NOMO-1 treated with dmso at 0.1 percent for 144 hours (cell line): ENCODE measurements around the gene AGAP1.

Source experiments
- DNase-seq: peaks from one replicate; lab custom pipeline; 2025; ENCODE audit not compliant: unreplicated experiment; lab: John Stamatoyannopoulos, UW

The AGAP1 gene

DNA sequence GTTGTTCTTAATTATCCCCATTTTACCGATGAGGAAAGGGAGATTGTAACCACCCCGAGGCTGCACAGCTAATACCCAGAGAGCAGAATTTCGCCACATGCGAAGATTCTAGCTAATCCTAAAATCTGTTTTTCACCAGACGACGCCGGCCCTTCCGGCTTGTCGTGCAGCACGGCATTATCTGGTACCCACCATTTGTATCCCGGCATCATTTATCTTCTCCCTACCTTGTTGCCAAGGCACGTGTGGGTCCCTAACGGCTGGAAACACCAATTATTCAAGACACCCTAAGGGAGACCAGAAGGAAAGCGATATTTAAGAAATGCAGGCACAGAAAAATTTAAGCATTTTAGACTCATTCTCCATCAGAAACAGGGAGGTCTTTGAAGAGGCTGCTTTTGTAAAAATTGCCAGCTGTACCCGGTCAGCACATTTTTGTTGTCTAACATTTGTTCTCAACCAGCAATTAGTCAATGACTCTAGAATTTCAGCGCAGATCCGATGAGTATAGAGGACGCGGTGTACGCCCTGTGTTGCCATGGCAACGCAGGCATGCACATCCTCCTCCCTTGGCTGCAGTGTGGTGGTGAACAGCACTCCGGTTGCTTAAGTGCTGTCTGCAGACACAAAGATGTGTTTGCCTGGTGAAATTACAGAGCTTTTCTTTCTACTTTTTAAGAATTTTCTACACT, 111.6 kb downstream of the AGAP1 start:
- no peak for DNase-seq

GRCh38 chr2:235606004-235606715, 112.3 kb downstream of the AGAP1 start:
- no peak for DNase-seq

GRCh38 chr2:235607546-235608199, 113.8 kb downstream of the AGAP1 start:
- DNase-seq = no peak

- DNase-seq = no peak
Measured at GRCh38 chr2:235608200-235608887, 114.5 kb downstream of the AGAP1 start.

- no peak for DNase-seq
Measured at GRCh38 chr2:235609321-235609720, 115.5 kb downstream of the AGAP1 start.

DNA sequence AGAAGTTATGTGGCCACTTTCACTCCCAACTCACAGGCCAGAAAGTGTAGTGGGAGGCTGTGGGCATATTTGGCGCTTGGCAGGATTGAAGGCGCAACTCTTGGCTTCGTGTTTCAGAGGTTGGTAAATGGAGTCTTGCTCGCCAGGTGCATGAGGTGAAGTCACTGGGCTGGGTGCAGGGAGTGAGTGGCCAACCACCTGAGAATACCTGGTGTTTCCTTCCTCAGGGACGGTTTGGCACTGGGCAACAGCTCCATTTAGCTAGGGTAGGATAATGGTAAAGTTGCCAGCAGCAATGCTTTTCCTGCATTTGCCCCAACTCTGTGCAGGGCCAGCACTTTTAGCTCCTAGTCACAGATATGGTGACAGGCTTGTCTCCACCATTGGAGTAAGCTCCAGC, 115.9 kb downstream of the AGAP1 start:
- no peak for DNase-seq

GRCh38 chr2:235610696-235611257, 116.9 kb downstream of the AGAP1 start:
- DNase-seq = no peak

GRCh38 chr2:235611349-235611748, 117.5 kb downstream of the AGAP1 start:
- no peak for DNase-seq

DNA sequence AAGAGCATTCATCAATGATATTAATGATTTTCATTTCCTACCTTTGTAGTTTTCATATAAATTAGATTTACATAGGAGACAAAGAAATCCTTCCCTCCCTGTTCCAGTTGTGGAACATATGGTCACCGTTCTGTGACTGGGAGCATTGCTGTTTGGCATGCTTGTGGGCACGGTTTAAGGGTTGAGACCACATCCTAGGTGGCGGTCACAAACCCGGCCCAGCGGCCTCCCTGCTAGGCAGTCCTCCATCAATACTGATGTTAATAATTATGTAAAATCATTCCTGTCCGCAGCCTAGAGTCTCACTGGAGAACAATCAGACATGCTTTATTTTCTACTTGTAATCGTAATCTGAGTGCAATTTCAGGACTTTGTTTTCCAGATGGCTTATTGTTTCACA, 117.9 kb downstream of the AGAP1 start:
- DNase-seq = no peak

- DNase-seq = no peak
Measured at GRCh38 chr2:235612181-235612950, 118.5 kb downstream of the AGAP1 start.

DNA sequence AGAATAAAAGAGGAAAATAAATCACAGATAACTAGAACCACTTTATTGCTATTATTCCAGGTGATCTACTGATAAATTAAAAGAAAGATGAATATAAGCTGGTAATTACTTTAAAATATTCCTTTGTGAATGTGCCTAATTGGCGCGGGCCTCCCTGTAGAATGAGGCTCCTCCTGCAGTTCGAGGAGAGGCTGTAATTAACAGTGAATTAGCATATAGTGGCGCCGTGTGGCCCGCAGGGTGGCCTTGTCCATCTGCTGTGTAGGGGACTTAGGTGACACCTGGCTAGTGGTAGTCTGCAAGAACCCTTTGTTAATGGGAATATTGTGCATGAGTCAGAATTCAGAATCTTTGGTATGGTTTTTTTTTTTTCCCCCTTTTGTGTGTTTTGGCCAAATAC, 119.8 kb downstream of the AGAP1 start:
- no peak for DNase-seq

DNA sequence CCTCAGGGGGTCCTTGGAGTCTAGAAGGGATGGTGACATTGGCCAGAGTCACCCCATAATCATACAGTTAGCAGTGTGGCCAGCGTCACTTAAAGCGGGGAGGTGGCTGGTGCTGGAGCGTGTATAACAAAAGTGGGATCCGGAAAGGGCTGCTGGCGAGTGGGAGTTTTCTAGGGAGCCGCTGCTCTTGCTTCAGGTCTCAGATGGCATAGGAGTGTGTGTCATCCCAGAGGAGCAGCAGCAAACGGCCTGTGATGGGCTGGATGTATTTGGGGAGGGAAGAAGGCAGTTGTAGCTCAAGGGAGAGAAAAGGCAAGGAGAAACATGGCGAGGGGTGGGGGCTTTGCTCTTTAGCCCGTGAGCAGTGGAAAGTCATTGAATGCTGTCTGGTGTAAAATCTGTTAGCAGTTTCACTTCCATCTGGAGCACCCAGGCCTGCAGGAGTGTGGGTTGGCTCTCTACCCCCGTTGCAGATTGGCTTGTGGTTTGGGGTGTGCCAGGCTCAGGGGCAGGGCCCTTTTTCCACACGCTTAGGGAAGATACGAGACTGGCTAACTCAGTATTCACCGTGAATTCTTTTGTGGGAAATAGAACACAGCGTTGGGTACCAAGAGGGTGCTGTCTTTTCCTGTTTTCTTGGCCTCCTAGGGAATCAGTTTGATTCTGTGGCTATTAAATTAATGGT, 120.5 kb downstream of the AGAP1 start:
- peak; percentile 84 for DNase-seq

DNA sequence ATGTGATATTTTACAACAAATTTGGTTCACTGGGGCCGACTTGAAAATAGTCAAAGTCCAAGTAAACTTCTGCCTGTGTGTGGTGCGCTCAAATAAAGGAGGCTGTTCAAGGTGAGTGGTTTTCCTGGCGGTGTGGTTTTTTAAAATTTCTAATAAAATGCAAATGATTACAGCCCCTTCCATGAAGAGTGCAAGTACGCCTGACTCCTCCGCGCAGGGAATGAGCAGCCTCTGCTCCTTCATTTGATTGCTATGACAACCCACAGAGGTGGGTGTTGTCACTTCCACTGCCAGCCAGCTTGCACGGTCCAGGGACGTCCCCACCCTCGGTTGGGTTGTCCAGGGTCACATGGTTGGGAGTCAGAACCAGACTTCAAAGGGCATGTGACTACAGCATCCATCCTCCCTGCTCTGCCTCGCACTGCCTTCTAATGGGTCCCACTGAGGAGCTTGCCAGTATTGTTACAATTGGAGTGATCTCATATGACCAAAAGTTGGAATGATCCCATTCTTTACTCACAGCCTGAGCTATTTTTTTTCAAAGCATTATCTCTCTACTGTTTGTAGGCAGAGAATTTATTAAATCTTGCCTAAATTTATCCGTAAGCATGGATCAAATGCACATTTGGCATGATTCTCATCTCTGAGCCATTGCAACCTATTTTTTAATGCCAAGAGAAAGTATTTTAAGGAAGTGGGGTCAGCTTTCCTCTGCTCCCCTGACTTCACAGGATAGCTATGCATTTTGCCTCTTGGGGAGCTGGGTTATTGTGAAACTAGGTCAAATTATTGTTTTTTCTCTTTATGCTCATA, 121.3 kb downstream of the AGAP1 start:
- DNase-seq = no peak

- no peak for DNase-seq
Measured at GRCh38 chr2:235616885-235617284, 123.0 kb downstream of the AGAP1 start.

DNA sequence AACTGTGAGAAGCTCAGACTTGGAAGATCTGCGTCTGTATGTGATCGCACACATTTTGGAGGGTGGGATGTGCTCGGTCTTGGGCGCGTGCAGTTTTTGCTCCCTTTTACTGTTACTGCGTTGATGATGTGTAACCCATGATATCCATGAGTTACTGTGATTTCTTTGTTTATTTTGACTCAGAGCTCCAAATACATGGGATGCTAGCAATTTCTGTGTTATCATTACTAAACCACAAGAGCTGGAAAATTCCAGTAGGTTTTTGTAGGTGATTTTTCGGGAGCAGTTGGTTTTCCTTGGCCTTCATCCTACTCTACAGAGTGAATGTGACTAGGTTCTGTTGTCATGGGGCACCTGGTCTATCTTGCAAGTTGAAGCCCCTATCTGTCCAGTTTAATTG, 124.2 kb downstream of the AGAP1 start:
- no peak for DNase-seq

GRCh38 chr2:235619544-235619943, 125.7 kb downstream of the AGAP1 start:
- no peak for DNase-seq

DNA sequence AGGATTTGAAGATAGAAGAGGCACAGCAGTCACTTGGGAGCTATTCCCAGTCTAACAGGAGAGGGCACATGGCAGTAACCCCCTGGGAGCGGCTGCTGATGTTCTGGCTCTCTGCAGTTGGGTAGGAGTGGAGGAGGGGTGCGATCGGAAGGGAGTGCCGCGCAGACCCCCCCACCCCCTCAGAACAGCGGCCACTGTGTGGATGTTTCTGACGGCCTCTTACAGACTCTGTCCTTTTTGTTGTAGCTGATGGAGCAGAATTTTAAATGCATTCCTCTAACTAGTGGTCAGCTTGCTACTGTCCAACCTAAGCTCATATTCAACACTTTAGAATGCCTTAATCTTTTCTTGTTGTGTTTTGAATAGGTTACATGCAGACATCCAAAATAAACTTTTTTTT, 127.9 kb downstream of the AGAP1 start:
- no peak for DNase-seq

- DNase-seq = no peak
Measured at GRCh38 chr2:235623111-235623510, 129.3 kb downstream of the AGAP1 start.

- DNase-seq = no peak
Measured at GRCh38 chr2:235623752-235624151, 129.9 kb downstream of the AGAP1 start.
